Progenitor cell of endocrine pancreas (in vitro differentiated cells): ENCODE measurements around the gene P2RX4. TPM values are rescaled to one million over a fixed set of nuclear protein-coding genes. Genes with fewer than 3 reads are reported as not detected.
"Not testable (repeated sequence)": the region's sequence is repeated elsewhere in the genome, so short reads cannot be mapped to it uniquely, and the experiment has no call there.

Experiments
- DNase-seq: peaks from one replicate; pipeline ENCODE4 v3.0.0; 2021; ENCODE audit warnings: low spot score; ENCODE audit not compliant: unreplicated experiment
- H3K27ac Mint-ChIP-seq: 2 replicates; pipeline ENCODE4 v1.8.0; 2021; ENCODE audit warnings: mild to moderate bottlenecking, moderate library complexity, mixed read lengths
- H3K27me3 Mint-ChIP-seq: 2 replicates; pipeline ENCODE4 v1.8.0; 2021; ENCODE audit warnings: mixed read lengths
- H3K36me3 Mint-ChIP-seq: 2 replicates; pipeline ENCODE4 v1.8.0; 2022; ENCODE audit warnings: mixed read lengths; ENCODE audit not compliant: insufficient read depth
- H3K4me1 Mint-ChIP-seq: 2 replicates; pipeline ENCODE4 v1.8.0; 2021; ENCODE audit warnings: low read depth, mixed read lengths
- H3K4me3 Mint-ChIP-seq: 2 replicates; pipeline ENCODE4 v1.8.0; 2021; ENCODE audit warnings: low read depth, mild to moderate bottlenecking, moderate library complexity, mixed read lengths
- H3K9me3 Mint-ChIP-seq: 2 replicates; pipeline ENCODE4 v1.8.0; 2021; ENCODE audit warnings: low read depth, mixed read lengths
- total RNA-seq: library from RNA; stranded (reverse); gene quantifications from 2 replicates; pipeline ENCODE4 v1.2.1, GENCODE V29; 2021
- TF ChIP-seq, protein P1 (sequence below): fragments of 200-600 bp; sonication (generic); IDR thresholded peaks from one replicate; pipeline ENCODE4 v1.5.0; 2021; ENCODE audit warnings: antibody characterized with exemption, mild to moderate bottlenecking; ENCODE audit not compliant: unreplicated experiment

P2RX4 gene
- total RNA-seq, 1 donor from 2014 or later: 23.9 TPM

DNA sequence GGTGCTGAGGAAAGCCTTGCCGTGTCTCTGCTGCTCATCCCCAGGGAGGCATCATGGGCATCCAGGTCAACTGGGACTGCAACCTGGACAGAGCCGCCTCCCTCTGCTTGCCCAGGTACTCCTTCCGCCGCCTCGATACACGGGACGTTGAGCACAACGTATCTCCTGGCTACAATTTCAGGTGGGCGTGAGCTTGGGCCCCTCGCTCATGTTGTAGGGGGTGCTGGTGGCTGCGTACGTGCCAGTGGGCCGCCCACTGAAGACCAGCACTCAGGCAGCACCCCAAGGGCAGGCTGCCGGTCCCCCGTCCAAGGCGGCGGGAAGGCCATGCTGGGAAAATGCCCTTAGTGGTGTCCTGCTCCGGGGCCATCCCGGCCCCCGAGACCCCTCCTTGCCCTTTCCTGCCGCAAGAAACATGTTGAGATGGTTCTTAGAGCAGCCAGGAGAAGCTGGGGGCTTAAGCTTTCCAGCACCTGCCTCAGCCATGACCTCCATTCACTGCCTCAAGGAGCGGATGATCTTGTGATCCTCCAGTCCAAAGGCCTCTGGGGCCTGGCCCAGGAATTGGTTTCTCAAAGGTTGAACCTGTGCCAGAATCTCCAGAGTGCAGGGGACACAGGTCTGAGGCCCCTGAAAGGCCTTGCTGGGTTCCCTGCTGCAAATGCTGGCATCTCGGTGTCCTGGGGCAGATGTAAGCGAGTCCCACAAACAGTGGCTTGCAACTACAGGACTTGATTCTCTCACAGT lies 19.2 kb downstream of the P2RX4 start:
- H3K4me1 Mint-ChIP-seq: peaks cover 14% of the 10 kb centered on the region
- no peaks in the 10 kb centered on the region for H3K9me3 Mint-ChIP-seq
- TF ChIP-seq, protein P1, sequence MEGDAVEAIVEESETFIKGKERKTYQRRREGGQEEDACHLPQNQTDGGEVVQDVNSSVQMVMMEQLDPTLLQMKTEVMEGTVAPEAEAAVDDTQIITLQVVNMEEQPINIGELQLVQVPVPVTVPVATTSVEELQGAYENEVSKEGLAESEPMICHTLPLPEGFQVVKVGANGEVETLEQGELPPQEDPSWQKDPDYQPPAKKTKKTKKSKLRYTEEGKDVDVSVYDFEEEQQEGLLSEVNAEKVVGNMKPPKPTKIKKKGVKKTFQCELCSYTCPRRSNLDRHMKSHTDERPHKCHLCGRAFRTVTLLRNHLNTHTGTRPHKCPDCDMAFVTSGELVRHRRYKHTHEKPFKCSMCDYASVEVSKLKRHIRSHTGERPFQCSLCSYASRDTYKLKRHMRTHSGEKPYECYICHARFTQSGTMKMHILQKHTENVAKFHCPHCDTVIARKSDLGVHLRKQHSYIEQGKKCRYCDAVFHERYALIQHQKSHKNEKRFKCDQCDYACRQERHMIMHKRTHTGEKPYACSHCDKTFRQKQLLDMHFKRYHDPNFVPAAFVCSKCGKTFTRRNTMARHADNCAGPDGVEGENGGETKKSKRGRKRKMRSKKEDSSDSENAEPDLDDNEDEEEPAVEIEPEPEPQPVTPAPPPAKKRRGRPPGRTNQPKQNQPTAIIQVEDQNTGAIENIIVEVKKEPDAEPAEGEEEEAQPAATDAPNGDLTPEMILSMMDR: no peak
- no peaks in the 10 kb centered on the region for H3K27me3 Mint-ChIP-seq
- H3K4me3 Mint-ChIP-seq: no peak overlapping the region
- no peak overlapping the region for H3K27ac Mint-ChIP-seq
- DNase-seq: no peak
- peaks cover 9% of the 10 kb centered on the region for H3K36me3 Mint-ChIP-seq

GRCh38 chr12:121229826-121230537 lies 20.1 kb downstream of the P2RX4 start:
- H3K27ac Mint-ChIP-seq: peak overlapping the region; percentile 49
- not testable (repeated sequence) for H3K27me3 Mint-ChIP-seq, H3K9me3 Mint-ChIP-seq, H3K4me3 Mint-ChIP-seq, H3K36me3 Mint-ChIP-seq
- TF ChIP-seq, protein P1: peak; percentile 94
- DNase-seq: peak; percentile 64
- H3K4me1 Mint-ChIP-seq: peaks cover 13% of the 10 kb centered on the region

DNA sequence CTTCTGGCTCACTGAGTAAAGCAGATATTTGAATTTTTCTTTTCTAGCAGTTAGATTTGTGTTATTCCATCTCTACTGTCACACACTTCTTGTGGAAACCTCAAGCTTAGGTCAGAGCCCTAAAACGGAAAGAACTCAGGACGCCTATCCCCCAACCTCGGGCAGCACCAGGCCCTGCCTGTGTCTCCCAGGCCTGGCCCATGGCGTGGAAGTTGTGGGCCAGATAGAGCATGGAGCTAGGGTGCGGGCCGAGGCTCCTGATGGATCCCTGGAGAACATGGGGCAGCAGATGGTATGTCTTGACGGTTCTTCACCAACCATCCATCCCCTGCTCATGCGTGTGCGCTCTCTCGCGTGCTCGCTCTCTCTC lies 20.6 kb downstream of the P2RX4 start:
- TF ChIP-seq, protein P1: no peak
- DNase-seq: no peak
- Mint-ChIP-seq H3K4me1 (peaks cover 13% of the 10 kb centered on the region), H3K27me3 (no peaks in the 10 kb centered on the region), H3K27ac (peak overlapping the region; percentile 29), H3K36me3 (peaks cover 9% of the 10 kb centered on the region), H3K9me3 (no peaks in the 10 kb centered on the region), H3K4me3 (no peak overlapping the region)

- DNase-seq: no peak
- H3K36me3 Mint-ChIP-seq: peaks cover 14% of the 10 kb centered on the region
- peaks cover 9% of the 10 kb centered on the region for H3K4me1 Mint-ChIP-seq
- TF ChIP-seq, protein P1: no peak
- H3K4me3 Mint-ChIP-seq: no peak overlapping the region
- no peaks in the 10 kb centered on the region for H3K27me3 Mint-ChIP-seq
- no peaks in the 10 kb centered on the region for H3K9me3 Mint-ChIP-seq
- H3K27ac Mint-ChIP-seq: peak overlapping the region; percentile 29
These were observed 22.2 kb downstream of the P2RX4 start for GRCh38 chr12:121232163-121232562.

- DNase-seq: no peak
- H3K9me3 Mint-ChIP-seq: no peaks in the 10 kb centered on the region
- H3K27ac Mint-ChIP-seq: no peak overlapping the region
These were observed 23.2 kb downstream of the P2RX4 start for GRCh38 chr12:121232977-121233627.

More at GRCh38 chr12:121232977-121233627, 23.2 kb downstream of the P2RX4 start:
- H3K36me3 Mint-ChIP-seq: peaks cover 12% of the 10 kb centered on the region
- no peak overlapping the region for H3K4me3 Mint-ChIP-seq
- H3K4me1 Mint-ChIP-seq: peaks cover 8% of the 10 kb centered on the region
- TF ChIP-seq, protein P1: no peak
- H3K27me3 Mint-ChIP-seq: no peaks in the 10 kb centered on the region
